ENCODE data around the gene CRACR2B.

GRCh38 chr11:846496-847098 lies 18.9 kb downstream of the CRACR2B start:
- TF ChIP-seq POLR2A (IDR thresholded peaks at IDR 0.05; ENCODE audit: low read depth, low read length), result no peak
- no peak for TF ChIP-seq TAF1 (IDR thresholded peaks at IDR 0.05; ENCODE audit: borderline replicate concordance, low read depth, low read length)
- no peak for TF ChIP-seq POLR2AphosphoS5 (IDR thresholded peaks at IDR 0.05; ENCODE audit: low read depth, low read length)
